ENCODE measurements around the gene PDE11A.
"Not testable (repeated sequence)": the region's sequence is repeated elsewhere in the genome, so short reads cannot be mapped to it uniquely, and the experiment has no call there.

Gene PDE11A

DNA sequence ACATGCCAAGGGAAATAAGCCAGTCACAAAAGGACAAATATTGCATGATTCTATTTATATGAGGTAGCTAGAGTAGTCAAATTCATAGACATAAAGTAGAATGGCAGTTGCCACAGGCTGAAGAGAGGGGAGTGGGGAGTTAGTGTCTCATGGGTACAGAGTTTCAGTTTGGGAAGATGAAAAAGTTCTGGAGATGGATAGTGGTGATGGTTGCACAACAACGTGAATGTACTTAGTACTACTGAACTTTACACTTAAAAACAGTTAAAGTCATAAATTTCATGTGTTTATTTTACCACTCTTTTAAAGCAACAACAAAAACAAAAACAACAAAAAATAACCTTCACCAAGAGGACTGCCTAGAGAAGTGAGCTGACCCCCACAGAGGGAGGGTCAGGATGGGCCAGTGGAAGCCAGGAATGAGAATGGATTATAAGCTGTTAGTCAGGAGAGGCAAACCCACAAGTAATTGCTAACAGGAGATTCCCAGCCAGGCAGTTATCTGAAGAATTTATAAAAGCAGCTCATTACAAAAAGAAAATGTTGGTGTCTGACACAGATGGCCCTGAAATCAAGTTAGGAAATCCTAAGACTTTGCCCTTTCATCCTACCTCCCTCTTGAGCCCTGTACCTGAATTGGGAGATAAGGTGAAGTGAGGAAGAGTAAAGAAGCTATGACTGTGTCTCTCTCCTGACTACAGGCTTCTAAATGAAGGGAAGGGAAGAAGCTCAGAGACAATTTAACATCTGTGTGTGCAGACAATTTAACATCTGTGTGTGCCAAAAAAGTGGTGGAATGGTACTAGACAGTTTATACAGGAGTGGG is 263.4 kb downstream of the PDE11A start:
- DNase-seq, result no peak

DNA sequence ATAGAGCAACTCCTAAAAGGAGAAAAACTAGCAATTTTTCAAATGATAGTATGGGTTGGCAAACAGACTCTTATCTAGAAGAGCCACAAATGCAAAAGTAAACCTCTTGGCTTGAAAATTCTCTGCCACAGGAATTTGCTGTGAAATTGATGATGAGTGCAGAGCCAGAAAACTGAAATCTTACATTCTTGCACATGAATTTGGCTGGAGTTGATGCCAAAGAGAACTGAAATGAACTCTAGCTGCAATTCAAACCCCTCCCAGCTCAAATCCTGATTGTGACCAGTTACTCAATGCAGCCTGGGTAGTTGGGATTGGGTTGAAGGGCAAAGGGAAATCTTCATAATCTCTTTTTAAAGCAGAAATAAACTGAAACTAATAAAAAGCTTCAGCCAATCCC is 266.6 kb downstream of the PDE11A start:
- DNase-seq, result no peak

DNA sequence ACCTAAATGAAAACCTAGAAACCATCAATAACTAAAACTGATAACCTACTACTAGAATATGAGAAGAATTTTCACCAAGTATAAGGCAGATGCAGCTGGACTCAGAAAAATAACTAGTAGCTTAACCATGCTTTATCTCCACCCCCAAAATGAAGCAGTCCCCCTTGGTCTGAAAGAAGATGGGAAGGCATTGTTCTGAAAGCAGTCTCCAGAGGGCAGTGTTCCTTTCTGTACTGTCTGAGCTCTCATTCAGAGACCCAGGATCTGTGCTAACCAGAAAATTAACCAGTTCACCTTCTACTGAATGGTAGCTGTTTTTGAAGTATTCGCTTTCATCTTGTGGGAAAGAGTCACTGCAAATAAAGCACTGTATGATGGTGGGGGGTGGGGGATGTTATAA is 273.0 kb downstream of the PDE11A start:
- DNase-seq, result peak; percentile 52

DNA sequence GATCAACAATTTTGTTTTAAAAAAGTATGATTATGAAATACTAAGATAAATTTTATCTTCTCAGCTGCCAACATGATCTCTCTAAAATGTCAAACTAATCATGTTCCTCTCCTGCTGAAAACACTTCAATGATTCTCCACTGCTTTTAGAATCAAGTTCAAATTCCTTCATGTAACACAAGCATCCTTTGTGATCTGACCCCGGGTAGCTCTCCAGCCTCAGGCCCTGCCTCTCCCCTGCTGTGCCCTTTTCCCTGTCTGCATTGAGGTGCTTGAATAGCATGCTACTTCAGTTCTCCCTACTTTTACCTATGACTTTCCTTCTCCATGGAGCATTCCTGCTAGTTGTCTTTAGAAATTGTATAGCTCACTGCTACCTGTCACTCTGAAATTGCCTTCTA is 274.8 kb downstream of the PDE11A start:
- DNase-seq, result no peak

DNA sequence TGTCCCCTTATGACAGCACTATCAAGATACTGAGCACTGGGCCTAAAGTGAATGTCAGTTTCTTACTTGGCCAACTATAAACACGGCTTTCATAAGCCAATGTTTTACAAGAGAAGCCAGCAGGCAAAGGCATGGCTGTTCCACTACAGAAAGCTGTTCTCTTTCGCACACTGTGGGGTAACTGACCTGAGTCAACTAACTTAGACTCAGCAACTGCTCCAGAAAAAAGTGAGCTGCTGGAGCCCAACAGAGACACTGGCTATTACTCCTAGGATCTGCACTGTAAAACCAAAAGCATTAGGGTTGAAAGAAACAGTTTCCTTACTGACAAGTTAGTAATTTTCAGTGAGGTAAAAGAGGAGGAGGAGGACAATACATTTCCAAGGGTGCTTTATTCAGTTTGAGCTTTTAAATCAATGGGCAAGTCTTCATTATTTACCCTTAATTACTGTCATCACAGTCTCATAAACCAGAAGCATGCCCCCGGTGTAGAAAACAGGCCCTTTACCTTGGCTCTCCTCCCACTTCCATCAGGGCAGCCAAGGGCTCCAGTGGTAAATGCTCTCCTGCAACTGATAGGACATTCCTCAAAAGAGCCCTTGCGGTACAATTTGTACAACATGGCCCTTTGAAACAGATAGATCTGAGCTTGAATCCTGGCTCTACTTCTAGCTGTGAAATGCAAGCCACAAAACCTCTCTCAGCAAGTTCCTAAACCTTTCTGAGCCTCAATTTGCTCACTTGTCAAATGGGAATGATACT is 275.7 kb downstream of the PDE11A start:
- DNase-seq, result peak; percentile 20

DNA sequence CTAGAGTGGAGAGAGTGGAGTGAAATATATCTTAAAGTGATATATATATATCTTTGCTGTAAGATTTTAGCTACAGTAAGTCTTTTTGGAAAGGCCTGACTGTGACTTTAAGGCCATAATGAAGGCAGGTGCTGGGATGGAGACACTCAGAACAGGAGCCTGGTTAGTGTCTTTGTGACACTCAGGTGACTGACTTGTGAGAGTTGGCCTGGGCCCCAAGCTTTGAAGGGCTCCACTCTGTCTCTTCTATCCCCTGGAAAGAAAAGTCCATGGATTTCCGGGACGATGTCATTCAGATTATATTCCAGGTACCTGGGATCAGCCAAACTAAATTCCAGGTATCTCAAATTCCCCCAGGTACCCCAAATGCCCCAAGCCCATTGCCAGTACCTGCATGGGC is 276.6 kb downstream of the PDE11A start:
- no peak for DNase-seq

DNA sequence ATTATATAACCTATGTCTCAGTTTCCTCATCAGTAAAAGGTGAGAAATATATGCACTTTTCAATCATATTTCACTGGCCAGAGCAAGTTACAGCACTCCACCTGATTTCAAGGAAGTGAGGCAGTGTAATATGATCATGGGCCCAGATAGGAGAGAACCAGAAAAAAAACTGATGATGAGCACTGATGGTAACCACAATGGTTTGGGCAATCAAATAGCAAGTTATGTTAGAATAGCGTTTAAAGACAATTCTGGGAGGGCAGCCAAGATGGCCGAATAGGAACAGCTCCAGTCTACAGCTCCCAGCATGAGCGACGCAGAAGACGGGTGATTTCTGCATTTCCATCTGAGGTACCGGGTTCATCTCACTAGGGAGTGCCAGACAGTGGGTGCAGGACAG is 287.4 kb downstream of the PDE11A start:
- DNase-seq, result not testable (repeated sequence)

DNA sequence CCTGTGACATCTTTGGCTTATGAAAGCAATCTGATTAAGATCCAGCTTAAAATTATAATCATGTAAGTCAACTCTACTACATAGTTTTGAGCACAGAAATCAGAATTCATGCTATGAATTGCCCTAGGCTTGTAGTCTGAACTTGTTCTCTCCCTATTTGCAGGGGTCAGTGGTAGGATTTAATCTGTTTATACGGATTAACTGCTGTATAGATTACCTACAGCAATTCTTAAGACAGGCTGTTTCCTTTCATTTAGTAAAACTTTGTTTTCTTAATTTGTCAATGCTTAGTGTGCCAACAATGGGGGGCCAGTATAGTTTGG is 287.9 kb downstream of the PDE11A start:
- no peak for DNase-seq

DNA sequence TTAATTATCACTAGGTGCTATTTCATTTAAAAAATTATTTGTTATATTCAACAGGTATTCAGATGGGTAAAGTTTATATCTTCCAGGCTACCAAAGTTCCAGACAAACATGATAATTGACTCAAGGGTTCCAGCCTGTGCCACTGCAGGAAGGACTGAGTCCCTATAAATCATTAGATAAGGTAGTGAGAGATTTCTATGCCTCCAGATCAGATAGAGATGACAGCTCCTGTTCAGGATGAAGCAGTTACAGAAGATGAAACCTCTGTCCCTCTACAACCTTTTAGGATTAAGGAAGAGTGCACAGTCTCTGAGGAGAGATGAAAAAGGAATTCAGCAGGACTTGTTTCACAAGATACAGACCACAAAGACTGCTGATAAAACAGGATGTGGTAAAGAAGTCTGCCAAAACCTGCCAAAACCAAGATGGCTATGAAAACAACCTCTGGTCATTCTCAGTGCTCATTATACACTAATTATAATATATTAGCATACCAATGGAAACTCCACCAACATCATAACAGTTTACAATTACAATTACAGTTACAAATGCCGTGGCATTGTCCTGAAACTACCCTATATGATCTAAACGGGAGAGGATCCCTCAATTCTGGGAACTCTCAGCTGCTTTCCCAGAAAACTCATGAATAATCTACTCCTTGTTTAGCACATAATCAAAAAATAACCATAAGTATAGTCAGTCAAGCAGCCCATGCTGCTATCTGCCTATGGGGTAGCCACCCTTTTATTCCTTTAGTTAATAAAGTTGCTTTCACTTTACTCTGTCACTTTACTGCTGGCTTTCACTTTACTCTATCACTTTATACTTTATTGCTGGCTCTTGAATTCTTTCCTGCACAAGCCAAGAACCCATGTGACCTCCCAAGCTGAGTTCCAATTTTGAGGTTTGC is 288.5 kb downstream of the PDE11A start:
- DNase-seq, result no peak

DNA sequence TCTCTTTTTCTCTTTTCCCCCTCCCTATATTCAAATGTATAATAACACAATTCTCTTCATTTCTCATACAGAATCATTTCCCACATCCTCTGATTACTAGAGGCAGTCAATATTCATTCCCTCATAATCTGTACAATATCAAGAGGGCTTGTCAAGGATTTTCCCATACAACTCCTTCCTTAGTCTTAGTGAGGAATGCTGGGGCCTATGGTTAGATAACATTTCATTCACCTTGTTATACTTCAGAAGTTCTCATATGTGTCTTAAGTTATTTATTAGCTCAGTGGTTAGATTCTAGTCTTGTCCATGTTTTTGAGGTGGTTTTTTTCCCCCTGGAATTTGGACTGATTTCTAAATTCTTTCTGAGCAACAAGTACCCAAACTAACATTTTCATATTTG is 289.5 kb downstream of the PDE11A start:
- DNase-seq, result no peak

DNA sequence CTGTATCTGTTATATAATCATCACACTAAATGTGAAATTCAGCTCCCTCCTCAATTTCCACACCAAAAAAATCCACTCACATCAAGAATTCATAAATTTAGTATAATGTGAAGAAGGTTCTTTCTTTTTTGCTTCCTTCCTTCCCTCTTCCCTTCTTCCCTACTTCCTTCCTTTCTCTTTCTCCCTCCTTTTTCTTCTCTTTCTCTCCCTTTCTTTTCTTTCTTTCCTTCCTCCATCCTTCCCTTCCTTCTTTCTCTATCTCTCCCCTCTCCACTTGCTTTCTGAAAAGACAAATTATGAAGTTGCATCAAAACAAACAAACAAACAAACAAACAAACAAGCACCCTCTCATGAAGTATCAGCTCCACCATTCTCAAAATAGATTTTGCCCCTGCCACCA is 290.0 kb downstream of the PDE11A start:
- no peak for DNase-seq

DNA sequence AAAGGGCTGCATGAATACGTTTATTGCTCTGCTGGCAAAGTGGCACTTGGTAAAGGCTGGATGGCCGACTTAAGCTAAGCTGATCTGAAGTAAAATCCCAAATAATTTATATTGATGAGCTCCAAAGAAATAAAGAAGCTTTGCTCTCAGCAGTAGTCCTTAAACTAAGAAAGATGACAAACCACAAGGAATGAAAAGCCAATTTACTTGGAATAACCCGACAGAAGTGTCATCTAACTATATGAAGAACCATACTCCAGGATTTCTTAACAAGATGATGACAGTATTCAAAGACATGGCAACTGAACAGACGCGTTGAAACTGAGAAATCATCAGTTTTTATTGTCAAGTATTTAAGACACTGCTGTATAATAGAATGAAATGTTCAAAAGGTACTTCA is 294.1 kb downstream of the PDE11A start:
- no peak for DNase-seq

DNA sequence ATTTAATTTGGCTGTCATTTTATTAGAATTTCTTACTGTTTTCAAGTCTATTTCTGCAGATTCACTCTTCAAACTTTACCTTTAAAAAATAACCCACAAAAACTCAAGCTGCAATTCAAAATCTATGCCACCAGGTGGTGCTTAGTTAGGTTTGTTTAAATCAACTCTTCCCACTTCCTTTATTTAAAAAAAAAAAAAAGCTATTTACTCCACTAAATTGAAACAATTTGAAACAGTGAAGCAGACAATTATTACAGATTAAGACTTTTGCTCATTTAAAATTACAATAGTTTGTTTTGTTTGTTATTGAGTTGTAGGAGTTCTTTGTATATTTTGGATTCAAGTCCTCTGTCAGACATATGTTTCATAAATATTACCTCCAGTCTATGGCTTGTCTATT is 300.0 kb downstream of the PDE11A start:
- DNase-seq, result peak; percentile 31

DNA sequence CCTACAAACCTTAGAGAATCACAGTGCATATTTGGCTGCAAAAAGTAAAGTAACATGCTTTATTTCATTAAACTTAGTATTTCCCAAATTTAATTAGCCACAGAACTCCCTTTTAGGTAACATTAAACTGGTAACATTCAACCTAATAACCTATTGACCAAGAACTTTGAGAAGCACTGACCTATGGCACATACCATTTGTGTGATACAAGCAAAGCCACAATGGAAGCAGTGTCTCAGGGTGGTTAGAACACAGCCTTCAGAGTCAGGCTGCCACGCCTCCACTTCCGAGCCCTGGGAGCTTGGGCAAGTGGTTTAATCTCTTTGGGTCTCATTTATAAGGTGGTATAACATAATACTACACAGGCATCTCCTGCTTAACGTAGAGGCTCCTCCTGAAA is 301.4 kb downstream of the PDE11A start:
- DNase-seq, result no peak

DNA sequence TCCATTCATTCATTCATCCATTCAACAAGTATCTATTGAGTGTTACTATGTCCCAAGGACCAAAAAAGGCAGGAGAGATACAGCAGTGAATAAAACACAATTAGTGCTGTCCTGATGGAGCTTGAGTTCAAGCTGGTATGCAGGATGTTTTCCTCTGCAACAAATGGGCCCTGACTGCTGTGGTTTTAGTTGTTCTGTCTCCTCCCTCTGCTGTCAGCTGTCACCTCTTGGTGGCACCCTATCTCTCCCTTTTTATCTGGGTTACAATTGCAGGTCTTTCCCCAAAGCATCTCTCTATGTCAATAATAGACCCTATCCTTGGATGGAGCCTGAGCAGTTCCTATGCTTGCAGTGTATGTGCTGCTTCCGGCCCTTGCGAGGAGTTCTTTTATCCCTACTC is 304.8 kb downstream of the PDE11A start:
- no peak for DNase-seq

DNA sequence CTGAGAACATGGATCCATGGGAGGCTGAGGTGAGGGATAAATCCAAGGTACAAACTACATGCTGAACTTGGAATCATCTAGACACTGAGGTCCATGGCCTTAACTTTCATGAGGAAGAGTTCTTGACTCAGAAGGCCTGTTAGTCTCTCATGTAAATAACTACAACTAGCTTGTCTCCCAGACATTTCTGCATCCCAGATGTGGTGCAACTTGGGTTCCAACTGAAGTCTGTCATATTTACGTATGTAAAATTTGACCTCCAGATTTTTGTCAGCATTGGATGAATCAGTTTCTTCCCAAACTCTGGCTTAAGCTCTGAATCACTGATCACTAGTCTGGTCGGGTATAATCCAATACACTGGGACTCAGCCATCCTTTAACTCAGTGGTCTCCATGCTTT is 306.9 kb downstream of the PDE11A start:
- DNase-seq, result no peak

DNA sequence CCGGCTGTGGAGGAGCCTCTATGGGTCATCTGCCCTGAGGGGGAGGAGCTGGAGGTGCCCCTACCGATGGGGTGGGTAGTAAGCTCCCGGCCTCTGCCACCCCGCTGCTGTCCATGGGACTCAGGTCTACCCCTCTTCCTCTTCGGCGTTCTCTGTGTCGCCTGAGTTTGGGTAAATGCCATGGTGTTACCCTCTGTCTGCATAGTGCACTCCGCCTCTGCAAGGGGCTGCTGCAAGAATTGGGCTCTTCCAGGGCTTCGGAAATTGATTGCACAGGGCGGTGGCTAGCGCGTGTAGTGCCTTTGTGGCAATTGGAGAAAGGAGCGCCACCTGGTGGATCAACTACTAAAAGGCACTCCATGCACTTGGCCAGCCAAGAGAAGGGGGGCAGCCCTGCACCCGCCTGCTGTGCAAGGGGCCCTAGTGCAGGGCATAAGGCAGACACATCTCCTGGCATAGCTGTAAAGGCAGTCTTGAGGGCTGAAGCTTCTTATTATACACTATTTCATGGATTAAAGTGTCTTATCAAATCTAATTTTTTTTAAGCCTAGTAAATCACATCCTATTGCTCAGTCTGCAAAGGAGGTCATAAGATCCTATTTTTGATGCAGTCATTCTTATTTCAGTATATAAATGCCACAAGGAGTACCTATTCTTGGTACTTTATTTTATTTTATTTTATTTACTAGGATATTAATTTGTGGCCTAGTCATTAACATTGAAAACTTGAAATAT is 308.9 kb downstream of the PDE11A start:
- peak; percentile 87 for DNase-seq

DNA sequence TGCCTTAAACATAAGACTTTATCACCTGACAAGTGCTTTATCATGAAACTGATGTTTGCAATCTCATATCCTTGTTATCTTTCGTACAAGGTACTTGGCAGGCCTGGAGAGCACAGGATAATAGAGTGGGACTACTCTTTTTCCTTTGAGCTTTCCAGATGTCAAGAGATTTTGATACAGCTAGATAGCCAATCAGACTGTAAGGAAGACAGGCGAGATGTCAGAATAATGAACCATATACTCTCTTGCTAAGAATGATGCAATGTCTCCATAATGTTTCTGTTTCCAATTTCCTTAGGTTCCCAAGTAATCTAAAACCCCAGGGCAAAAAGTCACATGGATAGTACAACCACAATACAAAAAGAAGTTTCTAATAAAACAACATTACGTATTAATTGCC is 313.1 kb downstream of the PDE11A start:
- no peak for DNase-seq

DNA sequence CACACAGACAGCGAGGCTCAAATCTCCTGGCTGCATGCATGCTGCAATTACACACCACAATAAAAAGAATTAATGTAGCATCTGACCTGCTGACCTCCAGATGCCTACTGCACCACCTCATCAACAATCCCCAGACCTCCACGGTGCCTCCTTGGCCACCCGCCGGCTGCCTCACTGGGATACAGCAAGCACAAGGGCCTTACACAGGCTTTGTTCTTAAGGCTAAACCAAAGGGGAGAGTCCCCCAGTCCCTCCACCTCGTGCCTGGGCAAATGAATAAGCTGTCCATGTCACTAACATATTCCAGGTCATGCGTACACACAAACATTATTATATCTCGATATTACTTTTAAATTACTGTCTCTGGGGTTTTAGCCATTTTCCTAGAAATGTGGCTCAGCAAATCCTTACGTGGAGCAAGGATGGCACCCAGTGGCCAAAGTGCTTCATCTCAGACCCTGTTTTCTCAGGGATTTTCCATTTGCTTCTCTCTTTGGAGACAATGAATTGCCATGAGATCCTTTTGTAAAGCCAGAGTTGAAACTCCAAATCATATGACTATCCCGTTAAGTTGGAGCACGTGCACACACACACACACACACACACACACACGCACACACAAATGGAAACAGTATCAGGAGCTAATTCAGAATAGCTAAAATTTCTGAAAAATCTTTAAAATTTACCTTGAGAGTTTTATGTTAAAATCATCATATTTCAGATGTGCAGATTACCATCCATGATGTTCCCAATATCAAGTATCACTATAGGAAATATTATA is 313.8 kb downstream of the PDE11A start:
- DNase-seq, result peak; percentile 77

DNA sequence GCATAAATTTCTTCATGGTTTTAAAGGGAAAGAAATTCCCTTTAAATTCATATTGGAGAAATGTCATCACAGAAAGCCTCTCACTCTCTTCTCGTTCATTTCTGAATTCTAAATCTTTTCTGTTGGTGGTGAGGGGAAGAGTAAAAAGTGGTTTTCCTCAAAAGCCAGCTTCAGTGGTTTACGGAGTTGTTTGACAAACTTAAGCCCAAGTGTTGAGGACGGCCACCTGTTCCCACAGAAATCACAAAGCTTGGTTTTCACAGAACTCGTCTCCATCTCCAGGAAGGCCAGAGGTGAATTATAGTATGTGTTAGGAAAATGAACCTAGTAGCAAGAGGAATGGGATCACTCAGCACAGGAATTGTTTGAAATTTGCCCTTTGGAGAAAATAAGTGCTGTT is 316.2 kb downstream of the PDE11A start:
- DNase-seq, result no peak

DNA sequence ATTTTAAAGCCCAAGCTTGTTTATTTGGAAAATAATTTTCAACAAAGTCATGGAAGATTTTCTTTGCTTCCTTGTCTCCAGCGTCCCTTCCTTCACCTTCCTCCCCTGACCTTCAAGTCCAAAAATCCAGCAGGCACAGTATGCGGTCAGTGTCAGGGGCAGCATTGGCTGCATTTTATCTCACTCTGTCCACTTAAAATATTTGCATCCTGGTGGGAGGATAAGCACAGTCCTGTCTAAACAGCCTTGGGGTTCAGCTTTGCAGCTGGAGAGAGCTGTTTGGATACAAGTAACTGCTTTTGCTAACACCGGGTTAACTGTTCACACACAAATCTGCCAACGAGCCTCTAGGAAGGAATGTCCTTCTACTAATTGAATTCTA is 318.1 kb downstream of the PDE11A start:
- no peak for DNase-seq

All from NCI-H2227 treated with DMSO at 0.1 percent for 48 hours (cell line).